AG04449 (cell line): ENCODE results near the gene CFAP61.

Experiments used
- CTCF ChIA-PET: fragments of 350-600 bp; formaldehyde crosslinking; extraction: SDS; loops from one replicate; lab custom pipeline; 2021; ENCODE audit warnings: antibody characterized with exemption; lab: Yijun Ruan, JAX
- POLR2A ChIA-PET: fragments of 400-600, 350-600 bp; formaldehyde crosslinking; extraction: SDS; loops from one replicate; lab custom pipeline; 2020; ENCODE audit warnings: antibody characterized with exemption, inconsistent platforms; lab: Yijun Ruan, JAX
- DNase-seq: peaks from one replicate; pipeline ENCODE4 v3.0.0-alpha.2; 2010; ENCODE audit warnings: low read depth, low spot score
- H3K4me3 ChIP-seq: 2 replicates; pipeline ENCODE4 v1.5.1; 2011; ENCODE audit warnings: low read depth, mild to moderate bottlenecking, control low read depth, low read length
- CTCF ChIP-seq: IDR thresholded peaks from one replicate; pipeline ENCODE4 v1.5.1; 2011; ENCODE audit warnings: mild to moderate bottlenecking, moderate library complexity, low read length, control low read depth, inconsistent platforms; ENCODE audit not compliant: insufficient read depth; ENCODE audit errors: missing control alignments

CFAP61 gene

GRCh38 chr20:20038586-20038985, 13.7 kb upstream of the CFAP61 start:
- no peak overlapping the region for H3K4me3 ChIP-seq
- POLR2A ChIA-PET, result no interaction called here
- CTCF ChIA-PET, result no interaction called here
- DNase-seq, result no peak
- TF ChIP-seq CTCF, result no peak

GRCh38 chr20:20039752-20040387, 12.5 kb upstream of the CFAP61 start:
- no peak for DNase-seq
- CTCF ChIA-PET, result no interaction called here
- POLR2A ChIA-PET, result interaction anchor here (0.6 kb wide), 1 partner anchor 16 kb away, joined by 3 read pairs; no protein-coding TSS in a partner anchor
- H3K4me3 ChIP-seq, result no peak overlapping the region
- no peak for TF ChIP-seq CTCF

- CTCF ChIA-PET, result interaction anchor here (0.8 to 2.1 kb wide), 5 partner anchors 14 to 542 kb away, joined by 3 to 8 read pairs (median 4); partner anchors contain the start of gene NAA20
- DNase-seq, result no peak
- peak overlapping the region; percentile 91 for H3K4me3 ChIP-seq
- POLR2A ChIA-PET, result no interaction called here
- no peak for TF ChIP-seq CTCF
Observed at GRCh38 chr20:20051767-20052073, 612 bp upstream of the CFAP61 start.

- no peak for TF ChIP-seq CTCF
- CTCF ChIA-PET, result no interaction called here
- POLR2A ChIA-PET, result no interaction called here
- H3K4me3 ChIP-seq, result no peak overlapping the region
- no peak for DNase-seq
Observed at GRCh38 chr20:20060234-20060998, 8.1 kb downstream of the CFAP61 start.

GRCh38 chr20:20063941-20064702, 11.8 kb downstream of the CFAP61 start:
- TF ChIP-seq CTCF, result no peak
- no peak for DNase-seq
- H3K4me3 ChIP-seq, result no peak overlapping the region
- ChIA-PET POLR2A (no interaction called here), CTCF (no interaction called here)

GRCh38 chr20:20065361-20065760, 13.0 kb downstream of the CFAP61 start:
- TF ChIP-seq CTCF, result no peak
- no peak for DNase-seq
- ChIA-PET CTCF (no interaction called here), POLR2A (no interaction called here)
- H3K4me3 ChIP-seq, result no peak overlapping the region
